Transverse colon (tissue), 4 donors: ENCODE data around the gene PCDHGB3.

Experiments
- CTCF ChIP-seq, 5 experiments: fragments of 200-600 bp in 3 of 5; fragments of 450-650 bp in 2 of 5; sonication (generic) in 3 of 5; IDR thresholded peaks; 1 replicate in 2 of 5; 2 replicates in 3 of 5; pipeline ENCODE4 v1.5.1; 2016 to 2017; ENCODE audit warnings: antibody characterized with exemption in 5 of 5, inconsistent platforms in 3 of 5, mild to moderate bottlenecking in 2 of 5, moderate library complexity in 1 of 5
- EP300 ChIP-seq: sonication (generic); formaldehyde crosslinking; IDR thresholded peaks from one replicate; pipeline ENCODE4 v1.6.1; 2017; ENCODE audit warnings: antibody characterized with exemption, low read depth
- POLR2A ChIP-seq: fragments of 450-650 bp; IDR thresholded peaks from one replicate; pipeline ENCODE4 v1.6.1; 2016; ENCODE audit warnings: antibody characterized with exemption, mild to moderate bottlenecking, moderate library complexity
- POLR2AphosphoS5 ChIP-seq, 3 donors: sonication (generic); formaldehyde crosslinking; IDR thresholded peaks; one replicate each; pipeline ENCODE4 v1.6.1; 2016; ENCODE audit warnings: antibody characterized with exemption in 3 of 3

GRCh38 chr5:141362719-141363118 is 7.3 kb upstream of the PCDHGB3 start:
- TF ChIP-seq CTCF (IDR thresholded peaks at IDR 0.05) (no peak), EP300 (no peak), POLR2A (no peak), POLR2AphosphoS5 (IDR thresholded peaks at IDR 0.05) (no peak)
